Endothelial cell of umbilical vein (primary cell): ENCODE data around the gene GPR83. TPM values are rescaled to one million over a fixed set of nuclear protein-coding genes. Genes with fewer than 3 reads are reported as not detected.

Source experiments
- BruUV-seq: library from RNA; stranded (reverse); fragments of 400-500 nt; replicated peaks from 2 replicates; lab custom pipeline; 2021; lab: Mats Ljungman, UMichigan
- CTCF ChIA-PET: fragments of 300-600, 350-600 bp; sonication (Branson Sonifier 250); formaldehyde crosslinking; loops from one replicate; lab custom pipeline; 2021; ENCODE audit warnings: antibody characterized with exemption, inconsistent platforms; lab: Charles Lee
- POLR2A ChIA-PET: fragments of 300-600, 350-600 bp; sonication (Branson Sonifier 250); formaldehyde crosslinking; loops from one replicate; lab custom pipeline; 2021; ENCODE audit warnings: antibody characterized with exemption, inconsistent platforms; lab: Charles Lee
- DNase-seq: peaks from one replicate; pipeline ENCODE4 v3.0.0-alpha.2; 2011; ENCODE audit warnings: low read depth, low spot score
- FAIRE-seq: peaks from 2 replicates; lab custom pipeline; 2011; peaks lifted over from hg19 to GRCh38; lab: Jason Lieb, UNC
- H2AFZ ChIP-seq: 2 replicates; pipeline ENCODE4 v1.6.0; 2012; ENCODE audit warnings: low read depth, low read length, control low read depth, inconsistent platforms
- H3K27ac ChIP-seq: 2 replicates; pipeline ENCODE4 v1.5.1; 2011; ENCODE audit warnings: low read depth, mild to moderate bottlenecking, control low read depth, low read length, moderate library complexity; ENCODE audit not compliant: insufficient read depth
- H3K27me3 ChIP-seq, 2 experiments: 2 replicates each; pipeline versions ENCODE4 v1.6.0 to v1.6.1; 2011; ENCODE audit warnings: low read length in 2 of 2, mixed read lengths in 1 of 2; ENCODE audit not compliant: control insufficient read depth in 2 of 2, insufficient read depth in 2 of 2
- H3K36me3 ChIP-seq, 2 experiments: 2 replicates in 1 of 2; 3 replicates in 1 of 2; pipeline ENCODE4 v1.5.1; 2011; ENCODE audit warnings: low read length in 2 of 2, mild to moderate bottlenecking in 1 of 2, moderate library complexity in 1 of 2; ENCODE audit not compliant: control insufficient read depth in 2 of 2, insufficient read depth in 2 of 2; ENCODE audit errors: extremely low read depth in 1 of 2
- H3K4me1 ChIP-seq: 3 replicates; pipeline ENCODE4 v1.5.1; 2011; ENCODE audit warnings: mild to moderate bottlenecking, low read length; ENCODE audit not compliant: control insufficient read depth, insufficient read depth; ENCODE audit errors: extremely low read depth
- H3K4me2 ChIP-seq: 2 replicates; pipeline ENCODE4 v1.6.1; 2011; ENCODE audit warnings: low read length, control low read depth, mixed read lengths; ENCODE audit not compliant: insufficient read depth
- H3K4me3 ChIP-seq, 3 experiments: fragments of 200-600 bp in 1 of 3; sonication (generic), shearing (Covaris generic) in 1 of 3; replicated peaks in 1 of 3; 2 replicates each; pipeline ENCODE4 v1.5.1; 2011 to 2016; ENCODE audit warnings: control low read depth in 3 of 3, low read length in 3 of 3, mild to moderate bottlenecking in 2 of 3, inconsistent platforms in 1 of 3, low read depth in 1 of 3, moderate library complexity in 1 of 3; ENCODE audit not compliant: insufficient read depth in 1 of 3
- H3K79me2 ChIP-seq: 2 replicates; pipeline ENCODE4 v1.6.0; 2012; ENCODE audit warnings: low read length, inconsistent platforms; ENCODE audit not compliant: control insufficient read depth, insufficient read depth
- H3K9ac ChIP-seq: replicated peaks from 2 replicates; pipeline ENCODE3; 2011; ENCODE audit warnings: low read length, control low read depth; ENCODE audit not compliant: insufficient read depth; ENCODE audit errors: extremely low read depth
- H3K9me1 ChIP-seq: replicated peaks from 3 replicates; pipeline ENCODE4 v1.6.0; 2011; ENCODE audit warnings: mild to moderate bottlenecking, low read length; ENCODE audit not compliant: control insufficient read depth, insufficient read depth; ENCODE audit errors: extremely low read depth
- H3K9me3 ChIP-seq: replicated peaks from 2 replicates; pipeline ENCODE4 v1.5.1; 2012; ENCODE audit warnings: low read length, inconsistent platforms; ENCODE audit not compliant: control insufficient read depth, insufficient read depth
- H4K20me1 ChIP-seq: replicated peaks from 2 replicates; pipeline ENCODE3; 2011; ENCODE audit warnings: mild to moderate bottlenecking, low read length; ENCODE audit not compliant: control insufficient read depth, insufficient read depth; ENCODE audit errors: extremely low read depth
- CTCF ChIP-seq, 2 donors: IDR thresholded peaks; 1 replicate in 1 of 2; 2 replicates in 1 of 2; pipeline ENCODE4 v1.5.1; 2011; ENCODE audit warnings: low read length in 2 of 2, mild to moderate bottlenecking in 2 of 2, moderate library complexity in 2 of 2, control low read depth in 1 of 2, inconsistent platforms in 1 of 2, low read depth in 1 of 2; ENCODE audit not compliant: insufficient read depth in 1 of 2; ENCODE audit errors: extremely low read depth in 1 of 2
- EZH2 ChIP-seq: IDR thresholded peaks from 2 replicates; pipeline ENCODE4 v1.6.1; 2012; ENCODE audit warnings: borderline replicate concordance, low read depth, mild to moderate bottlenecking, moderate library complexity, low read length, inconsistent platforms; ENCODE audit not compliant: severe bottlenecking
- FOS ChIP-seq: IDR thresholded peaks from 2 replicates; pipeline ENCODE4 v1.6.1; 2011; ENCODE audit warnings: mild to moderate bottlenecking, low read length, moderate library complexity, borderline replicate concordance; ENCODE audit not compliant: insufficient read depth
- GATA2 ChIP-seq: IDR thresholded peaks from 2 replicates; pipeline ENCODE4 v1.7.0; 2011; ENCODE audit warnings: low read depth, mild to moderate bottlenecking, moderate library complexity, mixed read lengths, low read length; ENCODE audit not compliant: insufficient read length, insufficient read depth
- JUN ChIP-seq: IDR thresholded peaks from 2 replicates; pipeline ENCODE4 v1.6.1; 2011; ENCODE audit warnings: borderline replicate concordance, low read depth; ENCODE audit not compliant: insufficient read length, insufficient read depth
- MYC ChIP-seq: IDR thresholded peaks from one replicate; pipeline ENCODE4 v1.6.1; 2011; ENCODE audit warnings: mild to moderate bottlenecking, low read depth, low read length
- POLR2A ChIP-seq: IDR thresholded peaks from 2 replicates; pipeline ENCODE4 v1.6.1; 2012; ENCODE audit warnings: low read depth, mild to moderate bottlenecking, control low read depth, low read length
- POLR2AphosphoS5 ChIP-seq: IDR thresholded peaks from 2 replicates; pipeline ENCODE4 v1.6.1; 2012; ENCODE audit warnings: low read depth, mild to moderate bottlenecking, control low read depth, low read length, moderate library complexity; ENCODE audit not compliant: insufficient read depth
- dilution Hi-C: fragments of 300-500 bp; cut with MboI; formaldehyde crosslinking; loops from one replicate; pipeline ENCODE4 v1.15.0; 2019; ENCODE audit warnings: low sequenced_read_pairs; ENCODE audit not compliant: extremely low pct_ligation_motif_present
- intact Hi-C: fragments of 100-400 bp; cut with micrococcal nuclease; formaldehyde crosslinking; loops from one replicate; pipeline ENCODE4 v1.10.0; 2022
- polyA plus RNA-seq, 4 experiments: library from polyadenylated mRNA; depleted of rRNA in 3 of 4; stranded (reverse) in 3 of 4; unstranded in 1 of 4; fragments of >200 nt; gene quantifications; 2 replicates each; pipeline versions ENCODE4 v1.2.1 to v1.2.3, GENCODE V29; 2011 to 2012; ENCODE audit warnings: missing spikeins in 1 of 4
- total RNA-seq: library from RNA; stranded (reverse); gene quantifications from 2 replicates; pipeline ENCODE4 v1.2.3, GENCODE V29; 2021
- TF ChIP-seq, protein P1 (sequence below): IDR thresholded peaks from 2 replicates; pipeline ENCODE4 v1.6.1; 2011; ENCODE audit not compliant: insufficient read depth, insufficient read length

GPR83 gene
- total and polyA plus RNA-seq, 2 donors (not counting 3 experiments of a cell fraction or from before 2014, with no cell fraction given) = 0.07 TPM; not detected in 1

GRCh38 chr11:94424011-94424410, 22.8 kb upstream of the GPR83 start:
- Histone ChIP-seq H3K27ac (no peak overlapping the region), H4K20me1 (no peaks in the 10 kb centered on the region), H3K9me3 (no peaks in the 10 kb centered on the region), H3K4me2 (no peak overlapping the region), H3K79me2 (no peaks in the 10 kb centered on the region), H2AFZ (no peak overlapping the region), H3K9me1 (no peaks in the 10 kb centered on the region), H3K36me3 (no peaks in the 10 kb centered on the region), H3K4me1 (no peaks in the 10 kb centered on the region), H3K4me3 (no peak overlapping the region), H3K9ac (no peak overlapping the region), H3K27me3 (no peaks in the 10 kb centered on the region)
- dilution Hi-C loops = no loop called here
- TF ChIP-seq, protein P1, sequence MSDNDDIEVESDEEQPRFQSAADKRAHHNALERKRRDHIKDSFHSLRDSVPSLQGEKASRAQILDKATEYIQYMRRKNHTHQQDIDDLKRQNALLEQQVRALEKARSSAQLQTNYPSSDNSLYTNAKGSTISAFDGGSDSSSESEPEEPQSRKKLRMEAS = no peak
- TF ChIP-seq MYC = no peak
- TF ChIP-seq JUN = no peak
- no peak for TF ChIP-seq EZH2
- no peak for TF ChIP-seq POLR2AphosphoS5
- TF ChIP-seq CTCF (IDR thresholded peaks at IDR 0.05; ENCODE audit: extremely low read depth in 1 of 2, insufficient read depth in 1 of 2, low read depth in 1 of 2, low read length in 2 of 2) = no peak
- no peak for TF ChIP-seq FOS
- TF ChIP-seq POLR2A = no peak
- TF ChIP-seq GATA2 = no peak
- POLR2A ChIA-PET = no interaction called here
- FAIRE-seq (no peak), DNase-seq (no peak)
- CTCF ChIA-PET = interaction anchor here (0.8 to 1.3 kb wide), 2 partner anchors 9 to 501 kb away, joined by 3 to 4 read pairs; no protein-coding TSS in a partner anchor
- intact Hi-C loops = no loop called here
- no TSS peak for BruUV-seq
